ENCODE measurements around the gene CYGB.
"Not testable (repeated sequence)": the region's sequence is repeated elsewhere in the genome, so short reads cannot be mapped to it uniquely, and the experiment has no call there.

Gene CYGB

GRCh38 chr17:76538281-76538931 is 897 bp upstream of the CYGB start:
- DNase-seq (ENCODE audit: low read depth in 2 of 2): no peak

DNA sequence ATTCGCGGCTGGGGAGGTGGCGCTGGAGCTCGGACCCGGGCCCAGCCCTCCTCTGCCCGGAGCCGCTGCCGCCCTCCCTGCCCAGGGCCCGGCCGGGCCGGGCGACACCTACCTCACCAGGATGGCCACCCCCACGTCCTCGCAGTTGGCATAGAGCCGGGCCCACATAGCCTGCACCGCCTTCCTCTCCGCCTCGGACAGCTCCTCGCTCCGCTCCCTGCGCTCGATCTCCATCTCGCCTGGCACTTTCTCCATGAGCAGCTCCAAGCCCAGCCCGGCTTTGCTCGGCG is 276 bp downstream of the CYGB start:
- no peak for DNase-seq (ENCODE audit: low read depth in 2 of 2)

GRCh38 chr17:76536511-76537287 is 810 bp downstream of the CYGB start:
- DNase-seq (ENCODE audit: low read depth in 2 of 2): no peak

DNA sequence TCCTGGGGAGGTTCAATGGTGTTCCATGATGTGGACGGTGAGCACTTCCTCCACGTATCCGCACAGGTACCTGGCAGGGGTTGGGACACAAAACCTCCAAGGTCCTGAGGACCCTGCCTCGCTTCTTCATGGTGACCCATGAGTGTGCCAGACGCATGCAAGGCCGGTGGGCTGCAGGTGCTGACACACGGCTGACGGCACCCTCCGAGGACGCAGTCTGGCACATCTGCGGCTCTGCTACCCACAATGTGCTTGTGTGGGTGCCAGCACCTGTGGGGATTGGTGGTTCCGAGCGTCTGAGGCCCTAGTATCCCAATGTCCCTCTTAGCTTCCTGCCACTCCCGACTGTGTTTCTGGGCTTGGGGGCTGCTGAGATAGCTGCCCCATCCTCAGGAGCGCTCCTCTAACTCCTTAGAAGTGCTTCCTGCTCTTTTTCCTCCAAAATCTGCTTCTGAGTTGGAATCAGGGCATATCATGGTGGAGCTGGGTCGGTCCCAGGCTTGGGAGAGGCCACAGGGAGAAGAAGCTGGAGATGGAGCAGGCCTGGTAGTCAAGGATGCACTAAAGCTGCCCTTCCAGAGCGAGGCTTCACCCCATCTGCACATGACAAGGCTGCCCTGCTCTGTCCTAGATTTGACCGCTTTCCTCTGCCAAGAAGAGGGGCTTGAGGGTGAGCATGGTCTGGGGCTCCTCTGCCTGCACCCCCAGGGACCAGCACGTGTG is 1.6 kb downstream of the CYGB start:
- DNase-seq (ENCODE audit: low read depth in 2 of 2): no peak

DNA sequence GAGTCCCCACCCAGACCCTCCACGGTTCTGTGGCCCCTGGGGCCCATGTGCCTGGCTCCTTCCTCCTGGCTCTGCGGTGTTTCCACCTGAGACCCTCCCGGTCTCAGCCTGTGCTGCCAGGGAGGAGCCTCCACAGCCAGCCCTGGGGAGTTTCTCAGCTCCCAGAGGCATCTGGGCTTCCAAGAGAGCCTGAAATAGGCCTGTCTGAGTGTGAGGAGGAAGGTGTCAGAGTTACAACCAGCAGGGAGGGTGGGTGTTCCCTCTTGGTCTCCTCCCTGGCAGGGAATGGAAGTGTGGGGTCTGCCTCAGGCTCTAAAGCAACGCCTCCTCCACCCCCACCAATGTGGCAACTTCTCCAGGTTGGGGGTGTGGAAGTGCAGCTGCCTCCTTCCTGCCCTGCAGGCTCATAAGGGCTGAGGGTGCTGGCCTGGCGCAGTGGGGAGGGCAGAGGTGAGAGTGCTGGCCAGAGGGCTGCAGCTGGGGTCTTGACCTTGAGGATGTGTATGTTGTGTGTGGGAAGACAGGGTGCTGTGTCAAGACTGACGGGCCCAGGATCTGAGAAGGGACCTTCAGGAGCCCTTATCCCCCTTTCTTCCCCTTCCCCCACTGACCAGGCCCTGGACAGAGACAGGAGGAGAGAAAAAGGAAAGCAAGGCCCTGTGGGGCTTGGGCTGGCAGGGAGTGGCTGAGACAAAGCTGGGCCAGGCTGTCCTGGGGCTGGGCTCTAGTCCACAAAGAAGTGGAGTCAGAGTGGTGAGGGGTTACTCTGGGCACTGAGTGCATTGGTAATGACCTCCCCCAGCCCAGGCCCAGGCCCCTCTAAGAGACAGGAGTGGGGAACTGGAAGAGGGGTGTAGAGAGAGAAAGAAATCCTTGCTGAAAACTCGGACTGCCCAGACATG is 2.4 kb downstream of the CYGB start:
- no peak for DNase-seq (ENCODE audit: low read depth in 2 of 2)

DNA sequence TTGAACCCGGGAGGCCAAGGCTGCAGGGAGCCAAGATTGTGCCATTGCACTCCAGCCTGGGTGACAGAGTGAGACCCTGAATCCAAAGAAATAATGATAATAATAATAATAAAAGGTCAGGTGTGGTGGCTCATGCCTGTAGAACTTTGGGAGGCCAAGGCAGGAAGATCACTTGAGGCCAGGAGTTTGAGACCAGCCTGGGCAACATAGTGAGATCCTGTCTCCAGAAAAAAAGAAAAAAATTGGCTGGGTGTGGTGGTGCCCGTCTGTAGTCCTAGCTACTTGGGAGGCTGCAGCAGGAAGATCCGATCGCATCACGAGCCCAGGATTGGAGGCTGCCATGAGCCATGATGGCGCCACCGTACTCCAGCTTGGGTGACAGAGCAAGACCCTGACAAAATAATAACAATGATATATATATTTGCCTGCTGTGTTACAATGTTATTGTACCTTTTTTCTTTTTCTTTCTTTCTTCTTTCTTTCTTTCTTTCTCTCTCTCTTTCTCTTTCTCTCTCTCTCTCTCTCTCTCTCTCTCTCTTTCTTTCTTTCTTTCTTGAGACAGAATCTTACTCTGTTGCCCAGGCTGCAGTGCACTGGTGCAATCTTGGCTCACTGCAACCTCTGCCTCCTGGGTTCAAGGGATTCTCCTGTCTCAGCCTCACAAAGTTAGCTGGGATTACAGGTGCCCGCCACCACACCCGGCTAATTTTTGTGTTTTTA is 3.7 kb downstream of the CYGB start:
- not testable (repeated sequence) for DNase-seq (ENCODE audit: low read depth in 2 of 2)

- no peak for DNase-seq (ENCODE audit: low read depth in 2 of 2)
Observed at GRCh38 chr17:76532072-76532651, 5.3 kb downstream of the CYGB start.

DNA sequence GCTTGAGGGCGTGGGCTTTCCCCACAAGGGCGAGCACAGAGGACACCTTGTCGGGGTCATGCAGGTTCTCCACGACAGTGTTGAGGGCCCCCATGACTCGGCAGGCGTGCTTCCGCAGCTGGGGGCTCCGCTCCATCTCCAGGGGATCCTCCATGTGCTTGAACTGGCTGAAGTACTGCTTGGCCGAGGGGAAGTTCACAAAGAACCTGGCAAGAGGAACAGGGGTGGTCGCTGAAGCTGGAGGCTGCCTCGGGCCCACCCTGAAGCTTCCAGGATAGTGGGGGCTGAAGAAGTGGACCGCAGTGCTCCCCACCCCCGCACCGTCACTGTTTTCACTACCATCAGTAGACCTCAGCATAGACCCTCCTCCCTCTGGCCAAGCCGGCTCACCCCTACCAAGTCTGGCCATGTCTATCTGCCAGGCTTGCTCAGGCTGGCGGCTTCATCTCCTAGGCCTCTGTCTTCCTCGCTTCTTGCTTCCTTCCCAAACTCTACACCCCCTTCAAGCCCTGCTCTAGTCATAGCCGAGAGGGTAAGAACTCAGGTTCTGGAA is 5.9 kb downstream of the CYGB start:
- no peak for DNase-seq (ENCODE audit: low read depth in 2 of 2)

- no peak for DNase-seq (ENCODE audit: low read depth in 2 of 2)
Observed at GRCh38 chr17:76530811-76531485, 6.6 kb downstream of the CYGB start.

- DNase-seq (ENCODE audit: low read depth in 2 of 2): no peak
Observed at GRCh38 chr17:76530095-76530723, 7.3 kb downstream of the CYGB start.

GRCh38 chr17:76529224-76530094 is 8.1 kb downstream of the CYGB start:
- DNase-seq (ENCODE audit: low read depth in 2 of 2): no peak

DNA sequence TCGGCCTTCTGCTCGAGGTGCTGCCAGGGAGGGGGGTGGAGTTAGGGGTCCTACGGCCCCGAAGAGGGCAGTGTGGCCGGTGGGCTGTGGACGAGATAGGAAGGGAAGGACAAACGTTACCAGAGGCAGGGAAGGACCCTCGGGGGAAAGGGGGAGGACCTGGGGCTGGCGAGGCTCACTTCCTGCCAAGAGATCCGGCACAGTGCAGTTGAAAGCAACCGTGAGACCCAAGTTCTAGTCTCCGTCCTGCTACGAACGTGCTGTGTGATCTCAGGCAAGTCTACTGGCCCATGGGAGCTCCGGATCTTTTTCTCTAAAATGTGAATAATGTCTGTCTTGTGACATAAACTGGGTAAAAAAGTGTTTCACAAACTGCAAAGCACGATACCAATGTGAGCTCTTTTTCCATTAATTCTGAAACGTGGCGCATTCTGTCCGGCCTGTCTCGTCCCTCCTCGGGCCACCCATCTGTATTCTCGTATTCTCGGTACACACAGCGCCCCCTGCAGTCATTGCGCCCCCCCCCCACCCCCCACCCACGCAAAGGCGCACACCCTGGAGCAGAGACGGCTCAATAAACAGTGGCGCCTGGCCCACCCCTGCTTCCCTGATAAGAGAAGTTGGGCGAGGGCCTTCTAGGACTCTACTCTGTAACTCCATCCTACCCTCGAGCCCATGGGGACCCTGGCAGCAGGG is 8.8 kb downstream of the CYGB start:
- DNase-seq (ENCODE audit: low read depth in 2 of 2): no peak

DNA sequence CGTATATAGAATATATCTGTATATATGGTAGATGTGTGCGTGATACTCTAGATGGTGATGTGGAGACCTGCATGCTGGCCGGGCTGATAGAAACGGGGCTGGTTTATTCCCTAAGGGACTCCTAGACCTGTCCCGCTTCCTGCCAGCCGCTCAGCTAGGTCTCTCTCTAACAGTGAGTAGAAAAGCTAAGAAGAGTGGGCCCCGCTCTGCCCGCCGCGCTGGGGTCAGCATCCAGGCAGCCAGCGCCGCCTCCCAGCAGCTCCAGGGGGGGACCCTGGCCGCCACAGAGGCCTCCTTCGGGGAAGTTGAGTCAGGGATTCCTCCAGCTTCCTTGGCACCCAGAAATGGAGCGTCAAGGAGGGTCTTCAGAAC is 9.4 kb downstream of the CYGB start:
- no peak for DNase-seq (ENCODE audit: low read depth in 2 of 2)

- no peak for DNase-seq (ENCODE audit: low read depth in 2 of 2)
Observed at GRCh38 chr17:76527430-76528111, 9.9 kb downstream of the CYGB start.

- DNase-seq (ENCODE audit: low read depth in 2 of 2): not testable (repeated sequence)
Observed at GRCh38 chr17:76527016-76527415, 10.5 kb downstream of the CYGB start.

- not testable (repeated sequence) for DNase-seq (ENCODE audit: low read depth in 2 of 2)
Observed at GRCh38 chr17:76525513-76525833, 12.0 kb downstream of the CYGB start.
